PFSK-1 (cell line): ENCODE results near the gene LCOR.

Source experiments
- POLR2AphosphoS5 ChIP-seq: IDR thresholded peaks from 2 replicates; pipeline ENCODE4 v1.6.1; 2012; ENCODE audit warnings: low read depth, mild to moderate bottlenecking, control low read depth, low read length, moderate library complexity
- TAF1 ChIP-seq: IDR thresholded peaks from 2 replicates; pipeline ENCODE4 v1.6.1; 2012; ENCODE audit warnings: low read length, control low read depth, borderline replicate concordance; ENCODE audit not compliant: insufficient read depth
- TF ChIP-seq, protein P1 (sequence below), 2 experiments: IDR thresholded peaks; 2 replicates each; pipeline versions ENCODE4 v1.6.1 to v1.8.0; 2011 to 2012; ENCODE audit warnings: low read depth in 2 of 2, low read length in 2 of 2, control low read depth in 1 of 2, inconsistent platforms in 1 of 2, mild to moderate bottlenecking in 1 of 2, moderate library complexity in 1 of 2; ENCODE audit not compliant: insufficient read depth in 1 of 2

DNA sequence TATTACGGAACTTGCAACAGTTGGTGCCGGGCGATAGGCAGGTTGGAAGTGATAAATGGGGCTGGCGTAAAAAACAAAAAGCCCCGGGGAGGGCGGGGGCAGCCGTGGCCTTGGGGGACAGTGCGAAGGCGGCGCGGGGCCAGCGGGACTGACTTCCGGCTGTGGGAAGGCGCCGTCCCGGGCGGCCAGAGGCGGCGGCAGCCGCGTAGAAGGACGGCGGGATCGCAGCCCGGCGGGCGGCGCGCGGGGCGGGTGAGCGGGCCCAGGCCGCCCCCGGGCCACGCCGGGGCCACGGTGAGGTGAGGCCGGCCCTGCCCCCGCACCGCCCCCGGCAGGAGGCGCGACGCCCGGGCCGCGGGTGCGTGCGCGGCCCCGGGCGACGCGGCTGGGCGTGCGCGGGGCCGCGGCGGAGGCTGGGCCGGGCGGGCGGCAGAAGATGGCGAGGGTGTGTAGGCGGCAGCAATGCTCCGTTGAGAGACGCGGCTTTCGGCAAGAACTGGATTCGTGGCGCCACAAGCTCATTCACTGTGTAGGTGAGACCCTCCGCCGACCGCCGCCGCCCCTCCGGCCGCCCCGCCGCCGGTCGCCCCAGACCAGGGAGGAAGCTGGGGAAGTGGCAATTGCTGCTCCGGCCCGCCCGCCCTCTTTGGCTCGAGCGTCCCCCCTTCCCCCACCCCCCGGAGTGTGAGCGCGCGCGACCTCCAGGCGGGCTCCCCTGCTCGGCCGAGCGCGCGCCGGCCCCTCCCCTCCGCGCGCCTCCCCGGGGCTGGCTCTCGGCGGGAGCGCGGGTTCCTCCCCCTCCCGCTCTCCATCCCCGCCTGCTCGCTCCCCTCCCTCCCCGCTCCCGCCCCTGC is at the start of gene LCOR:
- peak; percentile 55; the same call in 1 of the 2 replicates for TF ChIP-seq POLR2AphosphoS5
- peak; percentile 54; the same call in 1 of the 2 replicates for TF ChIP-seq TAF1
- TF ChIP-seq, protein P1, sequence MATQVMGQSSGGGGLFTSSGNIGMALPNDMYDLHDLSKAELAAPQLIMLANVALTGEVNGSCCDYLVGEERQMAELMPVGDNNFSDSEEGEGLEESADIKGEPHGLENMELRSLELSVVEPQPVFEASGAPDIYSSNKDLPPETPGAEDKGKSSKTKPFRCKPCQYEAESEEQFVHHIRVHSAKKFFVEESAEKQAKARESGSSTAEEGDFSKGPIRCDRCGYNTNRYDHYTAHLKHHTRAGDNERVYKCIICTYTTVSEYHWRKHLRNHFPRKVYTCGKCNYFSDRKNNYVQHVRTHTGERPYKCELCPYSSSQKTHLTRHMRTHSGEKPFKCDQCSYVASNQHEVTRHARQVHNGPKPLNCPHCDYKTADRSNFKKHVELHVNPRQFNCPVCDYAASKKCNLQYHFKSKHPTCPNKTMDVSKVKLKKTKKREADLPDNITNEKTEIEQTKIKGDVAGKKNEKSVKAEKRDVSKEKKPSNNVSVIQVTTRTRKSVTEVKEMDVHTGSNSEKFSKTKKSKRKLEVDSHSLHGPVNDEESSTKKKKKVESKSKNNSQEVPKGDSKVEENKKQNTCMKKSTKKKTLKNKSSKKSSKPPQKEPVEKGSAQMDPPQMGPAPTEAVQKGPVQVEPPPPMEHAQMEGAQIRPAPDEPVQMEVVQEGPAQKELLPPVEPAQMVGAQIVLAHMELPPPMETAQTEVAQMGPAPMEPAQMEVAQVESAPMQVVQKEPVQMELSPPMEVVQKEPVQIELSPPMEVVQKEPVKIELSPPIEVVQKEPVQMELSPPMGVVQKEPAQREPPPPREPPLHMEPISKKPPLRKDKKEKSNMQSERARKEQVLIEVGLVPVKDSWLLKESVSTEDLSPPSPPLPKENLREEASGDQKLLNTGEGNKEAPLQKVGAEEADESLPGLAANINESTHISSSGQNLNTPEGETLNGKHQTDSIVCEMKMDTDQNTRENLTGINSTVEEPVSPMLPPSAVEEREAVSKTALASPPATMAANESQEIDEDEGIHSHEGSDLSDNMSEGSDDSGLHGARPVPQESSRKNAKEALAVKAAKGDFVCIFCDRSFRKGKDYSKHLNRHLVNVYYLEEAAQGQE (IDR thresholded peaks at IDR 0.05; ENCODE audit: insufficient read depth in 1 of 2, low read depth in 2 of 2, low read length in 2 of 2), result no peak
